ENCODE data around the gene YRDC. TPM values are rescaled to one million over a fixed set of nuclear protein-coding genes. Genes with fewer than 3 reads are reported as not detected.
A peak's percentile ranks its signal among the peaks of the same experiment; 100 is the strongest.

Gene YRDC
- total RNA-seq, 3 donors from 2014 or later (not counting 1 experiment from before 2014, with no cell fraction given) = 19.9 to 26.2 (median 24.4) TPM

GRCh38 chr1:37851782-37852210, 43.8 kb upstream of the YRDC start:
- H3K36me3 Mint-ChIP-seq = no peaks in the 10 kb centered on the region
- Histone ChIP-seq H3K4me3 (ENCODE audit: low read length) (no peak overlapping the region), H3K36me3 (ENCODE audit: control insufficient read depth, insufficient read depth, low read length) (peaks cover 5% of the 10 kb centered on the region), H3K9me3 (ENCODE audit: control insufficient read depth, insufficient read depth, low read length) (no peaks in the 10 kb centered on the region), H3K4me1 (ENCODE audit: control insufficient read depth, insufficient read depth, low read length) (peaks cover 10% of the 10 kb centered on the region), H3K27me3 (ENCODE audit: control insufficient read depth, insufficient read depth, low read length) (no peaks in the 10 kb centered on the region), H3K27ac (ENCODE audit: low read length) (peak overlapping the region; percentile 38)
- H3K4me3 Mint-ChIP-seq = no peak overlapping the region
- 30% methylated on average over 2 of the region's 2 CpGs for WGBS (ENCODE audit: insufficient coverage)
- H3K27ac Mint-ChIP-seq = no peak overlapping the region
- H3K27me3 Mint-ChIP-seq (ENCODE audit: low read depth in 2 of 2) = no peaks in the 10 kb centered on the region
- DNase-seq (peak in 1 of 2 donors; percentile 19), ATAC-seq (peak in 2 of 3 donors; percentile 34 to 50)
- no peaks in the 10 kb centered on the region for H3K9me3 Mint-ChIP-seq
- no peak for TF ChIP-seq CTCF (IDR thresholded peaks at IDR 0.05)
- intact Hi-C loops (cut with micrococcal nuclease) = no loop called here
- H3K4me1 Mint-ChIP-seq = peaks cover 19 to 29% of the 10 kb centered on the region in 2 donors

- intact Hi-C loops (cut with micrococcal nuclease) = no loop called here
- ATAC-seq = no peak
- H3K4me3 ChIP-seq (ENCODE audit: low read length) = no peak overlapping the region
- H3K27me3 Mint-ChIP-seq (ENCODE audit: low read depth in 2 of 2) = no peaks in the 10 kb centered on the region
- no peaks in the 10 kb centered on the region for H3K9me3 ChIP-seq (ENCODE audit: control insufficient read depth, insufficient read depth, low read length)
- peaks cover 3% of the 10 kb centered on the region for H3K36me3 ChIP-seq (ENCODE audit: control insufficient read depth, insufficient read depth, low read length)
- H3K9me3 Mint-ChIP-seq = no peaks in the 10 kb centered on the region
- H3K4me1 Mint-ChIP-seq = peaks cover 25 to 35% of the 10 kb centered on the region in 2 donors
- no peak for TF ChIP-seq CTCF (IDR thresholded peaks at IDR 0.05)
- no peaks in the 10 kb centered on the region for H3K36me3 Mint-ChIP-seq
- no peaks in the 10 kb centered on the region for H3K27me3 ChIP-seq (ENCODE audit: control insufficient read depth, insufficient read depth, low read length)
- peaks cover 11% of the 10 kb centered on the region for H3K4me1 ChIP-seq (ENCODE audit: control insufficient read depth, insufficient read depth, low read length)
- no peak for DNase-seq
- peak overlapping the region; percentile 38 for H3K27ac ChIP-seq (ENCODE audit: low read length)
- no peak overlapping the region for H3K4me3 Mint-ChIP-seq
- no peak overlapping the region for H3K27ac Mint-ChIP-seq
These were observed 43.3 kb upstream of the YRDC start for GRCh38 chr1:37851262-37851661.

GRCh38 chr1:37850352-37850955, 42.4 kb upstream of the YRDC start:
- no peaks in the 10 kb centered on the region for H3K36me3 Mint-ChIP-seq
- peaks cover 8% of the 10 kb centered on the region for H3K4me1 ChIP-seq (ENCODE audit: control insufficient read depth, insufficient read depth, low read length)
- H3K27me3 ChIP-seq (ENCODE audit: control insufficient read depth, insufficient read depth, low read length) = no peaks in the 10 kb centered on the region
- H3K27ac Mint-ChIP-seq = no peak overlapping the region
- peaks cover 3% of the 10 kb centered on the region for H3K36me3 ChIP-seq (ENCODE audit: control insufficient read depth, insufficient read depth, low read length)
- 95% methylated on average over 4 of the region's 6 CpGs for WGBS (ENCODE audit: insufficient coverage)
- no peak for TF ChIP-seq CTCF (IDR thresholded peaks at IDR 0.05)
- H3K9me3 ChIP-seq (ENCODE audit: control insufficient read depth, insufficient read depth, low read length) = no peaks in the 10 kb centered on the region
- no peak overlapping the region for H3K4me3 ChIP-seq (ENCODE audit: low read length)
- H3K4me3 Mint-ChIP-seq = no peak overlapping the region
- H3K4me1 Mint-ChIP-seq = peaks cover 28 to 42% of the 10 kb centered on the region in 2 donors
- H3K27ac ChIP-seq (ENCODE audit: low read length) = no peak overlapping the region
- peak in 1 of 3 donors; percentile 27 for ATAC-seq
- DNase-seq = no peak
- no peaks in the 10 kb centered on the region for H3K27me3 Mint-ChIP-seq (ENCODE audit: low read depth in 2 of 2)
- no peaks in the 10 kb centered on the region for H3K9me3 Mint-ChIP-seq
- intact Hi-C loops (cut with micrococcal nuclease) = no loop called here

GRCh38 chr1:37849480-37849879, 41.5 kb upstream of the YRDC start:
- intact Hi-C loops (cut with micrococcal nuclease) = loop anchor here (10.0 kb wide), 1 partner anchor 255 kb away; the partner anchor contains the start of gene GNL2
- H3K36me3 Mint-ChIP-seq = no peaks in the 10 kb centered on the region
- H3K4me3 ChIP-seq (ENCODE audit: low read length) = no peak overlapping the region
- no peaks in the 10 kb centered on the region for H3K9me3 ChIP-seq (ENCODE audit: control insufficient read depth, insufficient read depth, low read length)
- no peaks in the 10 kb centered on the region for H3K27me3 ChIP-seq (ENCODE audit: control insufficient read depth, insufficient read depth, low read length)
- H3K36me3 ChIP-seq (ENCODE audit: control insufficient read depth, insufficient read depth, low read length) = peaks cover 2% of the 10 kb centered on the region
- peaks cover 8% of the 10 kb centered on the region for H3K4me1 ChIP-seq (ENCODE audit: control insufficient read depth, insufficient read depth, low read length)
- ATAC-seq (no peak), DNase-seq (no peak)
- no peak overlapping the region for H3K4me3 Mint-ChIP-seq
- no peaks in the 10 kb centered on the region for H3K27me3 Mint-ChIP-seq (ENCODE audit: low read depth in 2 of 2)
- no peak overlapping the region for H3K27ac Mint-ChIP-seq
- TF ChIP-seq CTCF (IDR thresholded peaks at IDR 0.05) = no peak
- 91% methylated on average over 3 of the region's 3 CpGs for WGBS (ENCODE audit: insufficient coverage)
- H3K4me1 Mint-ChIP-seq = peaks cover 28 to 43% of the 10 kb centered on the region in 2 donors
- H3K27ac ChIP-seq (ENCODE audit: low read length) = no peak overlapping the region
- no peaks in the 10 kb centered on the region for H3K9me3 Mint-ChIP-seq

All from natural killer cell (primary cell).